Muscle layer of colon (tissue), 2 donors: ENCODE data around the gene RBM4.

Experiments used
- H3K27ac ChIP-seq: one replicate; pipeline ENCODE4 v1.7.0; 2013; ENCODE audit warnings: low read depth, mild to moderate bottlenecking, low read length, moderate library complexity
- H3K27me3 ChIP-seq, 2 donors: one replicate each; pipeline ENCODE4 v1.7.0; 2013; ENCODE audit warnings: low read length in 2 of 2, mild to moderate bottlenecking in 2 of 2; ENCODE audit not compliant: insufficient read depth in 2 of 2, control insufficient read depth in 1 of 2
- H3K36me3 ChIP-seq: one replicate; pipeline ENCODE4 v1.7.0; 2013; ENCODE audit warnings: mild to moderate bottlenecking, low read length; ENCODE audit not compliant: insufficient read depth
- H3K4me1 ChIP-seq: one replicate; pipeline ENCODE4 v1.7.0; 2013; ENCODE audit warnings: mild to moderate bottlenecking, low read length; ENCODE audit not compliant: insufficient read depth
- H3K4me3 ChIP-seq, 2 donors: one replicate each; pipeline ENCODE4 v1.7.0; 2013; ENCODE audit warnings: low read length in 2 of 2, low read depth in 1 of 2, mild to moderate bottlenecking in 1 of 2, moderate library complexity in 1 of 2
- H3K9ac ChIP-seq: one replicate; pipeline ENCODE4 v1.7.0; 2013; ENCODE audit warnings: low read length
- H3K9me3 ChIP-seq: one replicate; pipeline ENCODE4 v1.7.0; 2013; ENCODE audit warnings: mild to moderate bottlenecking, low read length
- donor health status: abdominal sarcoma.
- donor health status: Adenocarcinoma of cecum.

RBM4 gene

DNA sequence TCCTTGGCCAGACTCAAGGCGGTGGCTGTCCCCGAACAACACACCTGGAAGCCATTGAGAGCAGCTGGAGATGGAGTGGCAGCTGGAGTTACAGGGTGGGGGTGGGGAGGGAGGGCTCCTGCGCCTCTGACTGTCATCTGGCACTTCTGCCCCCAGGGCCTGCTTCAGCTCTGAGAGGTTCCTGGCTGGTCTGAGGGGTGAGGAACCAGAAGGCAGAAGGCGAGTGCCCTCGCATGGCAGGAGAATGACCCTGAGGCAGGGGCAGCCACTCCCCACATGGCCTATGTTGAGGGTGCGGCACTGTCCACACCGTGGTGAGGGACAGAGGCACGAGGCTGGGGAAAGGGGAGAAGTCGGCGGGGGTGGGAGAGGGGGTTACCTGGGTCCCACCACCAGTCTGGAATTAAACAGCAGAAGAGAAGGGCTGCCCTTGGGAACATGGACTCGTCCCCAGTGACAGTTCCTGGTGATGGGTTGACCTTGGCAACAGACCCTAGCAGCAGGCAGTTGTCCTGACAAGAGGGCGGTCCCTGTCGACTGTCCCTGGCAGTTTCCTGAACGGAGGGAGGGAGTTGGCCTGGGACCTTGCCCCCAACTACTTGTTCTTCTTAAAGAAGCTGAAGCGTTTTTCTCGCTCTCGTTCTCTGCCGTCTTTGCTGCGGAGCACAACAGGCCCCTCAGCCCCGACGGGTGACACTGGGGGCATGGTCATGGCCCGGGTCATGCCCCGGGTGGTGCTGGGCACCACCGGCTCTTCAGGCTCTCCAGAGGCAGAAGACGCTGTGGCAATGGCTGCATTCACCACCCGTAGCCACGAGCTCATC, 47.0 kb downstream of the RBM4 start:
- no peaks in the 10 kb centered on the region for H3K27me3 ChIP-seq
- H3K4me1 ChIP-seq, result no peaks in the 10 kb centered on the region
- H3K27ac ChIP-seq, result no peak overlapping the region
- H3K4me3 ChIP-seq, result no peak overlapping the region
- H3K9ac ChIP-seq, result no peak overlapping the region
- H3K36me3 ChIP-seq, result no peaks in the 10 kb centered on the region
- no peaks in the 10 kb centered on the region for H3K9me3 ChIP-seq

DNA sequence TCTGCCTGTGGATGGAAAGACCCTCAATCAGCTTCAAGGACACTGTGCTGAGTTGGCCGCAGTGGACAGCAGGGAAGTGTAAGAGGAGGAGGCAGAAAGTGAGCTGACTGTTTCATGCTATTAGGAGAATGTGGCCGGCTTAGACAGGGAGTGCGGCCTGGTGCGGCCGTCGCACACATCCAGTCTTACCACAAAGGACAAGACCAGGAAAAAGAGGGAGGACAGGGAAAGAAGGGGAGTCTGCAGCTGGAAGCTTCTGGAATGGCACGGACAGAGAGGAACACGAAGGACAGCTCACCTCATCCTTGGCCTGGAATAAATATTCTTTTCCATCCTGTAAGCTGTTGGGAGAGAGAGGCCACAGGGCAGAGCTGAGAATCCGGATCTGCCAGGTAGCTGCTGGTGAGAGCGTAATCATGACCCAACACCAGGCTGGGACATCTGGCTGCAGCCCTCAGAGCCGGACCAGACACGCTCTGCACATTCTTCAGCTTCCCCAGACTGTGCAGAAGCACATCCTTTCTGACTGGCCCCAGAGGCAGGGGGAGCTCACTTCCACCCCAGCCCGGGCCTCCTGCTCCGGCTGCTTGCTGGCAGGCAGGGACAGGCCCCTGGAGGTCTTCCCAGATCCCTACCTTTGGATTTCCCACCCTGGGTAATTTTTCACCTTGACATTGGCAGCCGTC, 47.7 kb downstream of the RBM4 start:
- H3K9ac ChIP-seq, result no peak overlapping the region
- no peak overlapping the region for H3K4me3 ChIP-seq
- no peaks in the 10 kb centered on the region for H3K27me3 ChIP-seq
- no peak overlapping the region for H3K27ac ChIP-seq
- no peaks in the 10 kb centered on the region for H3K9me3 ChIP-seq
- H3K4me1 ChIP-seq, result no peaks in the 10 kb centered on the region
- H3K36me3 ChIP-seq, result no peaks in the 10 kb centered on the region

DNA sequence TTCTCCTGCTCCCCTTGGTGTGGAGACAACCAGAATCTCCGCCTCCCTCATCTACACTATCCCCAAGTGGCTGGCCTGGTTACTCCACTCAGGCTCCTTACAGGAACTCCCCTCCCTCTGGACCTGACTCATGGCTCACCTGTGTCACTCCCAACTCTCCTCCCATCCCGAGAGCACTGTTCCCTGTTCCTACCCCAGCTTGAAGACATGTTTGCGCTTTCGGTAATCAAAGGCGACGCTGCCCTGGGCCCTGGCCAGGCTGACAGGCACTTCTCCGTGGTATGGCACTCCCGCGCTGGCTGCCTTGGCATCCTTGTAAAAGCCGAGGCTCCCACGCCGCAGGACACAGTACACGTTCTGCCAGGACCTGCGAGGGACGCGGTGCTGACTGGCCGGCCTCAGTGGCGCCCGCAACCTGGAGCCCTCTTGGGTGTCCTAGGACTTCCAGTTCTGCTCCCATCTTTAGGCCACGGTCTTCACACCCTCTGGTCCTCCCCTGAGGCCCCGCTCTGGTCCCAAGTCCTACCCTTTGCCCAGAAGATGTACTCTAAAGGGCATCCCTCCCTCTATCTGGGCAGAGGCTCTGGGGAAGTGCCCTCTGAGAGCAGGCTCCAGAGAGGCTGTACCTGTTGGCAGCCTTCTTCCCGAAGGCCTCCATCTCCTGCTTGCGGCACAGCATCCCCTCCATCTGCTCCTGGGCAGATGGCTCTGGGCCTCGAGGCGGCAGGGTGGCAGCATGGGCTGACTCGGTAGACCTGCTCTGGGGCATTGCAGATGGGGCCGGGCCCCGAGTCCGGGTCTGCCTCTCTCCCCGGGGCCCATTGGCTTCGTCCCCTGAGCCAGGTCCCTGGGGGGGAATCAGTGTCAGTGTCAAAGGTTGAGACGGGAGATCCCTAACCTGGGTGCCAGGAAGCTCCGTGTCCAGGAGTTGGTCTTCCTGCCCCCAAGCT, 48.6 kb downstream of the RBM4 start:
- Histone ChIP-seq H3K4me3 (no peak overlapping the region), H3K27me3 (no peaks in the 10 kb centered on the region), H3K36me3 (no peaks in the 10 kb centered on the region), H3K9ac (no peak overlapping the region), H3K9me3 (no peaks in the 10 kb centered on the region), H3K4me1 (no peaks in the 10 kb centered on the region), H3K27ac (no peak overlapping the region)

DNA sequence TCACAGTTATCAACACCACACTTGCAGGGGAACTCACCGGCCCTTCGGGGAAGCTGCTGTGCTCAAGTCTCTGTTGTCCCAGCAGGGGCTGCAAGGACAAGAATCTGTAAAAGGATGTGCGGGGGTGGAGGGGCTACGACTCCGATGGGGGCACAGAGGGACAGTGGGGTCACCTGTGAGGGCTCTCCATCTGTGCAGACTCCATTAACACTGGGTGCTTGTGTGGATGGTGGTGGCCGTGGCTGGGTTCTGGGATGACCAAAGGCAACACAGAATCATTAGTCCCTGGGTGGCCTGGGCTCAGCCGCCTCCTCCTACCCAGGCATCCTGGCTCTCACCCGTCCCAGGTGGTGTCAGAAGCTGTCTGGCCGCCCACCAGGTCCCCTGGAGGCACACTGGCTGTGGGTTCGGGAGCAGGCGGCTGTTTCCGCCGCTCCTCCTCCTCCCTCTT, 49.4 kb downstream of the RBM4 start:
- no peaks in the 10 kb centered on the region for H3K9me3 ChIP-seq
- H3K27me3 ChIP-seq, result no peaks in the 10 kb centered on the region
- H3K9ac ChIP-seq, result no peak overlapping the region
- no peaks in the 10 kb centered on the region for H3K36me3 ChIP-seq
- H3K4me1 ChIP-seq, result no peaks in the 10 kb centered on the region
- no peak overlapping the region for H3K27ac ChIP-seq
- no peak overlapping the region for H3K4me3 ChIP-seq

DNA sequence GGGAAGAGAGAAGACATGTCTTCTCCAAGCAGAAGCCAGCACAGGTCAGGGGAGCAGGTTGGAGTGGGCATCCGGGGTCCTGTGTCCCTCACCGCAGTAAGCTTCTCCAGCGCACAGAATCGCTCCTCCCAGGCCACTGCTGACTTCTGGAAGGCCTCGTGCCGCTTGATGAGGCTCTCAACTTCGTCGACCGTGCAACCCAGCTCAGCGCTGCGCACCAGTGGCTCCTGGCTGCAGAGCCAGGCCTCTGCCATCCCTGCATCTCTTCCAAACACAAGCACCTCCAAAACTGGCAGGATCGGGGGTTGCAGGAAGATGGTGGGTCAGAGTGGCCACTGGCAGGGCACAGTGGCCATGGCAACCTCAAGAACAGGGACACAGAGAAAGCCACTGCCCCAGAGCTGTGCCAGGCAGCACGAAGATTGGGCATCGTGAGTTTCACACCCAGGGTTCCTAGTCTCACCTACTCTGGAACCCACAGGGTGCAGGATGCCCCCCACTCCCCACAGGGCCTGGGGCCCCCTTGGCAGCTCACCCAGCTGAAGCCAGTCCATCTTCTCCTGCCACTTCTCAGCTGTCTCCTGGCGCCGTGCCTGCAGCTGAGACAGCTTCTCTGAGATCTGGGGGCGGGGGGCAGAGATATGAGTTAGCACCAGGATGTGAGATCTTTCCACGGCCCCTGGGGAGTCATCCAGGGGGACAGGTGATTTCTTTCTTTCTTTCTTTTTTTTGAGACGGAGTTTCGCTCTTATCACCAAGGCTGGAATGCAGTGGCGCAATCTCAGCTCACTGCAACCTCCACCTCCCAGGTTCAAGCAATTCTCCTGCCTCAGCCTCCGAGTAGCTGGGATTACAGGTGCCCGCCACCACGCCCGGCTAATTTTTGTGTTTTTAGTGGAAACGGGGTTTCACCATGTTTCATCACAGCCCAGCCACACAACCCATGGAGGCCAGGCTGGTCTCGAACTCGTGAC, 50.3 kb downstream of the RBM4 start:
- no peaks in the 10 kb centered on the region for H3K4me1 ChIP-seq
- no peaks in the 10 kb centered on the region for H3K9me3 ChIP-seq
- no peaks in the 10 kb centered on the region for H3K36me3 ChIP-seq
- no peak overlapping the region for H3K9ac ChIP-seq
- no peak overlapping the region for H3K4me3 ChIP-seq
- H3K27me3 ChIP-seq, result no peaks in the 10 kb centered on the region
- no peak overlapping the region for H3K27ac ChIP-seq

DNA sequence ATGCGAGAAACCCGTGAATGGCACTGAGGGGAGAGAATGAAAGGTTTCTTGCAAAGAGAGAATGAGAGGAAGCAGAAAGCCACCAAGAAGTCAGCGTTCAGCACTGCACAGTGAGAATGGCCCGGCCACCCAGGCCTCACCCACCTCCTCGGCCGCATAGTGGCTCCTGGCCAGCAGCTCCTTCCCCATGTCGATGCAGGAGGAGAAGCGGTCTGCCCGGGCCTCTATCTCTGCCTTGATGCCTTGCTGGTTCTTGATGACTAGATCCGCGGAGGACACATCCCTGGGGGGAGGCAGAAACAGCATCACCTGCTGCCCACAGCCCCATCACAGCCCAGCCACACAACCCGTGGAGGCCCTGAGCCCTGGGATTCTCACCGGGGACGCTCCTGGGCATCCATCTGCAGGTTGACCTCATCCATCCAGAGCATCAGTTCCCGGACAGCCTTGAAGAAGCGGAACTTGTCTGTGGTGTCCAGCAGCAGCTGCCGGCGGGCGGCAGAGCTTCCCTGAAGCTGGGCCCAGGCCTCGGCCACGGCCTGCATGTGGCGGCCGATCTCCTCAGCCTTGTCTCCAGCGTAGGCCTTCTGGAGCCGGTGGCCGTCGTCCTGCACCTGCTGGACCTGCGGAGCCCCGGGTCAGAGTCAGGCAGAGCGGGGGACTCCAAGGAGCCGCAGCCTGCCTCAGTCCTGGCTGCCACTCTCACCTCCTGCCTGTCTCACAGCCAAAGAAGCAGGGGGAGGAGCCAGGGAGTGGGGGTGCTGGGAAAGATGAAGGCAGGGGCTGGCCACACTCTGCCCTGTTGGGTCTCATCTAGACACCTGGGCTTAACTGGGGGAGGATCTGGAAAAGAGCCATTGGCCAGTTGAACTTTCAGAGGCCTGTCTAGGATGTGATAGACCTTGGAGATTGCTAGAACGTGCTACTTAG, 51.4 kb downstream of the RBM4 start:
- Histone ChIP-seq H3K27me3 (no peaks in the 10 kb centered on the region), H3K9me3 (no peaks in the 10 kb centered on the region), H3K4me3 (no peak overlapping the region), H3K36me3 (no peaks in the 10 kb centered on the region), H3K27ac (no peak overlapping the region), H3K4me1 (no peaks in the 10 kb centered on the region), H3K9ac (no peak overlapping the region)

DNA sequence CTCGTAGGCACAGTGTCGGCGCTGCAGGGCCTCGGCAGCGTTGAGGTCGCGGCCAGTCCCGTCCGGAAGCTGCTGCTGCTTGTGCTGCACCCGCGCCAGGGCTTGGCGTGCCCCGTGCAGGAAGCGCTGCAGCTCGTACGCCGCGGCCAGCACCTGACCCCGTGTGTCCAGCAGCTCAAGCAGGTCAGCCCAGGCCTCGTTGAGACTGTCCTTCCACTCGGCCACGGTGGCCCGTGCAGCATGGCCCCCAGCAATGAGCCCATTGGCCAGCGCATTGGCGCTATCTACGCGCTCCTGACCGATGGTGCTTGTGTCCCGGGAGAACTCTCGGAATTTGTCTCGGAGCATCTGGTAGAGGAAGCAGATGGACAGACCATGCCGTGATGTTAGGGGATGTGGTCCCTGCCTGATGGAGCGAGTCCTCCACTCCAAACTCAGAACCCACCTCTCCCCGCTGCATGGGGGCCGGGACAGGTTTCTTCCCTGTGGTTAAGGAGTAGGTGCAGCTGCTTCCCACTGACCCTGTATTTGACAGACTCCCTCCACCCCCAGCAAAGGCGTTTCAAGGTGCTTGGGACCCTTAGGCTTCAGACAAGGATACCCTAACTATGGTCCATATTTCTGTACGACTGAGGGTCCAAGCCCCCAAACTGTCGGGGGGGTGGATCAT, 52.9 kb downstream of the RBM4 start:
- H3K27me3 ChIP-seq, result no peaks in the 10 kb centered on the region
- H3K9me3 ChIP-seq, result no peaks in the 10 kb centered on the region
- no peaks in the 10 kb centered on the region for H3K36me3 ChIP-seq
- no peak overlapping the region for H3K9ac ChIP-seq
- no peak overlapping the region for H3K27ac ChIP-seq
- no peak overlapping the region for H3K4me3 ChIP-seq
- no peaks in the 10 kb centered on the region for H3K4me1 ChIP-seq

DNA sequence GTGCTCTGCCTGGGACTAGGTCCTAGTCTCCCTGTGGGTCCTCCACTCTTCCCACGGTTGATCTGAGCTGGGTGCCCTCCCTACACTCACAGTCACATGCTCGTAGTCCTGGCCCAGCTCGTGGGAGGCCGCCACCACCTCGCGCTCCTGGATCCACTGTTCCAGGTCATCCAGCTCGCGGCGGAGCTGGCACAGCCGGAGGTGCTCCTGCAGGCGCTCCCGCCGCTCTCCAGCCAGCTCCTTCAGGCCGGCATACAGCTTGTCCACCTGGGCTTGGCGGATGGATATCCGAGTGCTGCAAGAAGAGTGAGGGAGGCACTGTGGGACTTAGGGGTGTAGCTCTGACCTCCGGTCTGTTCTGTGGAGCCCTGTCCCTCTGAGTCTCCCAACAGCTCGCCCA, 53.9 kb downstream of the RBM4 start:
- Histone ChIP-seq H3K4me1 (no peaks in the 10 kb centered on the region), H3K27ac (no peak overlapping the region), H3K4me3 (no peak overlapping the region), H3K9me3 (no peaks in the 10 kb centered on the region), H3K36me3 (no peaks in the 10 kb centered on the region), H3K27me3 (no peaks in the 10 kb centered on the region), H3K9ac (no peak overlapping the region)

DNA sequence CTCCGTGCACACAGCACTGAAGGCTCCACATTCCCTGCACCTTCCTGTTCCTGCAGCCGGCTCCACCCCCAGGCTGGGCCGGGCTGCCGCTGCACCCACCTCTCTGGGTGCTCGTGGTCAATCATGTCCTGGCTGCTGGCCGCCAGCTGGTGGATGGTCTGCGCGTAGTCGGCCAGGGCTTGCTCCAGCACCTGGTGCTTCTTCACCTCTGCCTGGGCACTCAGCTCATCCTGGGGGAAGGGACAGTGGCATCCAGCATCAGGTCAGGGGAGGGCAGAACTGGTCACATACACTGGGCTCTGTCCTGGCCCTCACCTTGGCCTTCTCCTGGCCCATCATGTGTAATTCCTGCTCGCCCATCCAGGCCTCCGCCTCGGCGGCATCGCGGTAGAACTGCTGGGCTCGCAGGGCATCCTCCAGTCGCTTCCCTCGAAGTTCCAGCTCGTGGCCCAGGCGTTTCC, 54.4 kb downstream of the RBM4 start:
- Histone ChIP-seq H3K27ac (no peak overlapping the region), H3K27me3 (no peaks in the 10 kb centered on the region), H3K9ac (no peak overlapping the region), H3K4me1 (no peaks in the 10 kb centered on the region), H3K9me3 (no peaks in the 10 kb centered on the region), H3K36me3 (no peaks in the 10 kb centered on the region), H3K4me3 (no peak overlapping the region)
